ENCODE results near the gene SLC5A6.

DNA sequence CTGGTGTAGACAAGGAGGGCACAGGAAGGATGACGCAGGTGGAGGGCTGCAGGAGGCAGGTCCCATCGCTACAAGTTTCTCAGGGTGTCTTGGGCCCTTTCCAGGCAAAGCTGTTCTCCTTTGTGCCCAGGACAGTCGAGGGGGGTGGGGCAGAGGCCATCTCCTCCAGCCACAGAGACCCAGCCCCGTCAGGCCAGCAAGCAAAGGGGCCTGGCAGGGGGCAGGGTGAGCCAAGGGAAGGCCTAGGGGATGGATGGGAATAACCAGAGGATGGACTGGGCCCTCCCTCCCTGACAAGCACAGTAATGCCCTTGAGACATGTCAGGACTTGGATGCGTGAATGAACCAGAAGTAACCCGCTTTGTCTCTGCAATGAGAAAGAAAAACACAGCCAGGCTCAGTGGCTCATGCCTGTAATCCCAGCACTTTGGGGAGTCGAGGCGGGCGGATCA is 57.0 kb downstream of the SLC5A6 start:
- TF ChIP-seq, protein P1, sequence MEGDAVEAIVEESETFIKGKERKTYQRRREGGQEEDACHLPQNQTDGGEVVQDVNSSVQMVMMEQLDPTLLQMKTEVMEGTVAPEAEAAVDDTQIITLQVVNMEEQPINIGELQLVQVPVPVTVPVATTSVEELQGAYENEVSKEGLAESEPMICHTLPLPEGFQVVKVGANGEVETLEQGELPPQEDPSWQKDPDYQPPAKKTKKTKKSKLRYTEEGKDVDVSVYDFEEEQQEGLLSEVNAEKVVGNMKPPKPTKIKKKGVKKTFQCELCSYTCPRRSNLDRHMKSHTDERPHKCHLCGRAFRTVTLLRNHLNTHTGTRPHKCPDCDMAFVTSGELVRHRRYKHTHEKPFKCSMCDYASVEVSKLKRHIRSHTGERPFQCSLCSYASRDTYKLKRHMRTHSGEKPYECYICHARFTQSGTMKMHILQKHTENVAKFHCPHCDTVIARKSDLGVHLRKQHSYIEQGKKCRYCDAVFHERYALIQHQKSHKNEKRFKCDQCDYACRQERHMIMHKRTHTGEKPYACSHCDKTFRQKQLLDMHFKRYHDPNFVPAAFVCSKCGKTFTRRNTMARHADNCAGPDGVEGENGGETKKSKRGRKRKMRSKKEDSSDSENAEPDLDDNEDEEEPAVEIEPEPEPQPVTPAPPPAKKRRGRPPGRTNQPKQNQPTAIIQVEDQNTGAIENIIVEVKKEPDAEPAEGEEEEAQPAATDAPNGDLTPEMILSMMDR (conservative IDR thresholded peaks at IDR 0.05): no peak
- TF ChIP-seq ZFX (IDR thresholded peaks at IDR 0.05): no peak
